NCI-H69 (cell line): ENCODE data around the gene LENEP.

Experiments used
- DNase-seq: peaks from one replicate; lab custom pipeline; 2025; lab: John Stamatoyannopoulos, UW

The LENEP gene

GRCh38 chr1:155010211-155010918, 17.0 kb downstream of the LENEP start:
- peak; percentile 27 for DNase-seq

GRCh38 chr1:155011004-155011416, 17.6 kb downstream of the LENEP start:
- no peak for DNase-seq

DNA sequence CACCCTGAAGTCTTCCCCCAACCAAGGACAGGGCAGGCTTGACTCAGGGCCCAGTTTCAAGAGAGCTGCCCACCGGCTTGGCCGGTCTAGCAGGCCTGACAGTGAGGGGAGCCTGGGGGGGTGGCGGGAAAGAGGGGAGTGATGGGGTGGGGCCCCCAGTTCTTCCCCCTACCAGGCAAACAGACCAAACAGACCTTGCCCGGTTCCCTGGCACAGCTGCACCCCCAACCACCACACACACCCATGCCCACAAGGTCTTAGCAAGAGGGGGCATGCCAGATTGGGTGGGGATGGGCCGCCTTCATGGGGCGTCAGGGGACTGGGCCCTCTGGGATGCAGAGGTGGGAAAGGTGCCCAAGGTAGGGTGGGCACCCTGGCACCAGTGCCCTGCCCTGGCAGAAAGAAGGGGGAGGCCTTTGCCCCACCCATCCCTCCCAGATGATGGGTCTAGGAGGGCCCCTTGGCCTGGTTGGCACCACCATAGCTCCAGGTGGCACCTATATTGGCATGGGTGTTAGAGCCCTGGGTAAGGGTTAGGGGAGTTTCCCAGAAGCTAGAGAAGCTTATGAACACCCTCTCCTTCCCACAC, 18.1 kb downstream of the LENEP start:
- no peak for DNase-seq

- DNase-seq = peak; percentile 96
Observed at GRCh38 chr1:155012026-155012546, 18.7 kb downstream of the LENEP start.

DNA sequence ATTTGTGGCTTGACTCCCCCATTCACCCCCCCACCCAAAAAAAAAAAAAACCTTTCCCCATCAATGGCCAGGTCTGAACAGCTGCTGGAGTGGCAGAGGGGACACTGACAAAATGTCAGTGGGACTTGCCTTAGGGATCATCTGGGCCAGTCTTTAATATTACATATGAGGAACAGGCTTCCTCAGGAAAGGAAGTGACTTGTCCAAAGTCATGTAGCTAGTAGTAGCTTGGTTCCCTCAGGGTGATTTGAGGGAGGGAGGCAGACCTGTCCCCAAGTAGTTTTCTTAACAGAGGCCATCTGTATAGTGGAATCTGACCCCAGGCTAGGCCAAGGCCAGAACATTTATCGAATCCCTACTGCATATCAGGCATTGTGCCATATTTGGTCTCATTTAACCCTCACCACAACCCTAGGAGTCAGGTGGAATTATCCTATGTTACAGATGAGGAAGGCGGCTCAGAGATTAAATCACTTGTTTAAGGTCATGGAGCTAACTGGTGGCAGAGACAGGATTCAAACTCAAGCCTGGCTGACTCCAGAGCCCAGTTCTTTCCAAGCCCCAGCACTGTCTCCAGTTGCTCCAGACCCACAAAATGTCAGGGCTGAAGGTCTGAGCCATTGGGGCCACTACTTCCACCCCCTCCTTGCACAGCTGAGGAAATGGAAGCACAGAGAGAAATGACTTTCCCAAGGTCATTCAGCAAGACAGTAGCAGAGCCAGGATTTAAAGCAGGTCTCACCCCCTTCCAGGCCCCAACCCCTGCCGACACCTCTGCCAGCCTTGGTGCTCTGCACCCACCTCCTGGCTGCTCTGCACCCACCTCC, 19.6 kb downstream of the LENEP start:
- DNase-seq = no peak

GRCh38 chr1:155013632-155014031, 20.2 kb downstream of the LENEP start:
- DNase-seq = no peak

- DNase-seq = no peak
Observed at GRCh38 chr1:155014709-155015508, 21.5 kb downstream of the LENEP start.

GRCh38 chr1:155015527-155016230, 22.3 kb downstream of the LENEP start:
- DNase-seq = no peak

- no peak for DNase-seq
Observed at GRCh38 chr1:155016231-155016831, 22.9 kb downstream of the LENEP start.

DNA sequence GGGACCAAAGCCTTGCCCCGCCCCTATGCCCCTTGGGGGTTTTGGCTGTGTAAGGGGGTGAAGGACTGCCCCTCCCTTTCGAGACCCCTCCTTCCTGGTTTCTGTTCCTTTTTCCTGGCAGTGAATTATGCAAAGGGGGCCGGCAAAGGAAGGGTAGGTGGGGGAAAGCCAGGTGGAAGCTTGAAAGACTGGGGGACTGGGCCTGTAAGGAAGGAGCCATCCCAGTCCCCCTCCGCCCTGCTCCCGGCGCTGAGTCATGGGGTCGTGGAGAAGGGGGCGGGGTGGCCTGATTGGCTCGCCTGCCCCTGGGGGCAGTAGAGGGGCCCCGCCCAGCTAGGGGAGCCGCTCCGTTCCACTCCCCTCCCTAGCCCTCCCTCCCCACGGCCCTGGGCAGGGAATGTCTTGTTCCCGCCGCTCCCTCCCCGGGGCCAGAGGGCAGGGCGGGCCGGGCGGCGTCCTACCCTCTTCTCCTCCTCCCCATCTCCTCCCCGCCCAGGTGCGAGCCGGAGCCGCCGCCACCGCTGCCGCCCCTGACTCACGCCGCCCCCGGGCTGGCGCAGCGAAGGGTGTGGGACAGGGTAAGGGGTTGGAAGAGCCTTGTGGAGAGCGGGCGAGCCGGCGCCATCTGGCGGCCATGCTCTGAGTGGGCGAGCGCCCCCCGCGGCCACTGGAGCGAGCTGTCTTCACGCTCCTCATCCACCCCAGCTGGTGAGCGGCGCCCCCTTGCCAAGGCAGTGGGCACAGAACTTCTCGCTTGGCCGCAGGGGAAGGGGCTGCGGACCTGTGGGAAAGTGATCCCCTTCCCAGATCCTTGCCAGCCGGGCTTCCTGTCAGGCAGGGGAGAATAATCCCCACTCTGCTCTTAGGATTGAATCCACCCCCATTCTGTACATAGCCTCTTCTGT, 23.9 kb downstream of the LENEP start:
- DNase-seq = peak; percentile 96

GRCh38 chr1:155017946-155018316, 24.5 kb downstream of the LENEP start:
- no peak for DNase-seq

GRCh38 chr1:155018617-155019348, 25.4 kb downstream of the LENEP start:
- peak; percentile 21 for DNase-seq

DNA sequence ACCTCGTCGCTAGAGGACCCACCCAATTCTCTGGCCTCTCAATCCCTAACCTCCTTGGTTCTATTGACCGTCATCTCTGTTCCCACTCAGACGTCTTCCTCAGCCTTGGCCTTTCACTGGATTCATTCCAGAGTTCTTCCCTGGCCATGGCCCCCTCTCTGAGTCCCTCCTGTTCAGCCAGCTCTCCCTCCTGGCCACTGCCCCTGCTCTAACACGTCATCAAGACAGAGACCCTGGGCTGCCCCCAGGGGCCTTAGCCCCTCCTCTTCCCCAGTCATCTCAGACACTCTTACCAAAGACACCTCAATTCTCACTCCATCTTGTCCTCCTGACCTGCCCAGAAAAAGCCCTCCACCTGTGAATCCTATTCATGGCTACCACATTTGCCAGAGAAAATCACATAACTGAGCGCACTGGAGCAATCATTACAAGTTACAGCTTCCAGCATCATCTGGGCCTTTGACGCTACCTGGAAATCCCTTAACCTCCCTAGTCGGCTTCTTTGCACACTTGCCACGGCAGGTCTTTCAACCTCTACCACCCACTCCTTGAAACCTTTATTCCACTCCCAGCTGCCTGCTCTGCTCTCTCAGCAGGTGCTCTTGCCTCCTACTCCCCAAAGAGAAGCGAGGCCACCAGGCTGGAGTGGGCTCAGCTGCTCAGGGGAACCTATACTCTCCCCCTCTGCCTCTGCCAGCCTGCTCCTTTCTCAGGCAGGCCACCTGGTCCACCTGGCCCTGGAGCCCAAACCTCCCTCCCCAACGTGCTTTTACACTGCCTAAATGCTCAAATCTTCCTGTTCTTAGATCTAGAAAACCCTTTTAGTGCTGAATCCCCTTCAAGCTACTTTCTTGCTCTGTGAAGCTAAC, 26.2 kb downstream of the LENEP start:
- no peak for DNase-seq

DNA sequence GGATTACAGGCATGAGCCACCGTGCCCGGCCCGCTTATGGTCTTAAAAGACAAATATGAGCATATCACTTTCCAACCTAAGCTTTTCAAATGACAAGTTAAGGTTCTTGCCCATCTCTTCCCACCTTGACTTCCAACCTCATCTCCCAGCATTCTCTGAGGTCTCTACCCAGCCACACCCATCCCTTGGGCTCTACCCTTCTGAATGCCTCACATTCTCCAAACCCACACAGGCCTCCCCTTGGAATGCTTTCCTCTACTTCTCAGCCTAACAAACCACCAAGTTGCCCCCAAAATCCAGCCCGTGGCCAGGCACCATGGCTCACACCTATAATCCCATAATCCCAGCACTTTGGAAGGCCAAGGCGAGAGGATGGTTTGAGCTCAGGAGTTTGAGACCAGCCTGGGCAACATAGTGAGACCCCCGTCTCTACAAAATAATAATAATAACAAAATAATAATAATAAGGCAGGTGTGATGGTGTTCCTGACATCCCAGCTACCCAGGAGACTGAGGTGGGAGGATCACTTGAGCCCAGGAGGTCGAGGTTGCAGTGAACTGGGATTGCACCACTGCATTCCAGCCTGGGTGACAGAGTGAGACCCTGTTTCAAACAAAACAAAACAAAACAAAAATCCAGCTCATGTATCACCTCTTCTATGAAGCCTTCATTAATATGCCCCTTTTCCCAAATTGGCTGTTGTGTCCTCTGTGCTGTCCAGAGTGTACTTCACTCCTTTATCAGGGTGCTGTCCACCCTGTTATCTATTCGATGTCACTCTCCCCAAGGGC, 28.9 kb downstream of the LENEP start:
- DNase-seq = no peak

DNA sequence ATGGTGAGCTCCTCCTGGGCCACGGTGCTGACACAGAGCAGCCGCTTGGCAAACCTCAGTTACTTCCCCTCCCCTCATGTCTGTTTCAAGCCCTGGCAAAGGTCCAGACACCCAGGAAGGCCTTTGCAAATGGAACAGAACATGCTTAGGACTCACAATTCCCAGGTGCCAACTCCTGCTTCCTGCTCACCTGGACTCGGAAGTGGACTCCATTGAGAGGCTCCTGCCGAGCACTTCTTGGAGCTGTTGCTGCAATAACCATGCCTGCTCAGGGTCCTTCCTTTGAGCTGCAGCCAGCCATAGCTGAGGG, 29.5 kb downstream of the LENEP start:
- DNase-seq = peak; percentile 90

GRCh38 chr1:155023627-155024026, 30.2 kb downstream of the LENEP start:
- DNase-seq = no peak

DNA sequence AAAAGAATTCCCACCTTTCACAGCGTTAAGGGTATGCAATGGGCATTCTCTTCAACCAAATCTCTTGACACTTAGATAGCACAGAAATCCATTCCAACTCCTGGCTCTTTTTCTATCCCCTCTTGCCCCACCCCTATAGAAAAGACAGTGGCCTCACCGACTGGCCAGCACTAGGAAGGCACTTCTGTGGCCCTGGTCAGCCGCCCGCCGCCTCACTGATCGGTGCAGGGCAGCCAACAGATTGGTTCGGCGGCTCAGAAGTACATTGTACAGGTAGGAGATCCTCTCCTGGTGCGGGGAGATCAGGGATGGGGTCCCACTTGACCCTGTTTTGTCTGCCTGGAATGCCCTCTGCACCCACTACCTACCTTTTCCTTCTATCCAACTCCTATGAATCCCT, 30.9 kb downstream of the LENEP start:
- no peak for DNase-seq

DNA sequence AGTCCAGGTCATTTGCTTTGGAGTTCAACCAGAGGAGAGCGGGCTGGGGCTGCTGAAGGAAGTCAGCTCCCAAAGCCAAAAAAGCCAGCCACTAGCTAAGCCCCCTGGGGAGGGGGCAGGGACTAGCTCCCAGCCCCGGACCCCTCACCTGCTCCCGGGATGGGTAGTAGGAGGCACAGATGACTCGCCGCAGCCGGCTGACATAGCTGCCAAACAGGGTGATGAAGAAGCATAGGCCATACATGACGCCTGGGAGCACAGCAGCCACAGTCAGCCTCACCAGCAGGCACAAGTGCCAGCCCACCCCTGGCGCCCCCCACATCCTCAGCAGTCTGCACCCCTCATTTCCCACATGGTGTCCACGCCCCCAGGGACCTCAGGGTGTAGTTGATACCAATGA, 32.8 kb downstream of the LENEP start:
- no peak for DNase-seq
